Measurements from ENCODE around the gene SULT1B1. TPM values are rescaled to one million over a fixed set of nuclear protein-coding genes. Genes with fewer than 3 reads are reported as not detected.

The SULT1B1 gene
- total RNA-seq, 4 donors from 2014 or later, result 0.10 to 0.30 (median 0.18) TPM

- H3K4me3 ChIP-seq (ENCODE audit: low read depth, poor library complexity, severe bottlenecking), result no peak overlapping the region
- intact Hi-C loops (cut with DNase I; ENCODE audit: low total_unique reads), result no loop called here
- 85 to 88% methylated on average over 2 of the region's 2 CpGs for WGBS, 2 donors
- TF ChIP-seq POLR2A (IDR thresholded peaks at IDR 0.05), result no peak
- no peak for TF ChIP-seq CTCF (IDR thresholded peaks at IDR 0.05)
- DNase-seq (ENCODE audit: low spot score in 2 of 2), result no peak
These were observed 49.8 kb downstream of the SULT1B1 start for GRCh38 chr4:69710580-69710979.

- TF ChIP-seq CTCF (IDR thresholded peaks at IDR 0.05) (no peak), POLR2A (IDR thresholded peaks at IDR 0.05) (no peak)
- 39 to 50% methylated on average over 1 of the region's 1 CpG for whole genome bisulfite sequencing, 2 donors
- intact Hi-C loops (cut with DNase I; ENCODE audit: low total_unique reads), result no loop called here
- H3K4me3 ChIP-seq (ENCODE audit: low read depth, poor library complexity, severe bottlenecking), result no peak overlapping the region
- no peak for DNase-seq (ENCODE audit: low spot score in 2 of 2)
These were observed 52.2 kb downstream of the SULT1B1 start for GRCh38 chr4:69708211-69708610.

DNA sequence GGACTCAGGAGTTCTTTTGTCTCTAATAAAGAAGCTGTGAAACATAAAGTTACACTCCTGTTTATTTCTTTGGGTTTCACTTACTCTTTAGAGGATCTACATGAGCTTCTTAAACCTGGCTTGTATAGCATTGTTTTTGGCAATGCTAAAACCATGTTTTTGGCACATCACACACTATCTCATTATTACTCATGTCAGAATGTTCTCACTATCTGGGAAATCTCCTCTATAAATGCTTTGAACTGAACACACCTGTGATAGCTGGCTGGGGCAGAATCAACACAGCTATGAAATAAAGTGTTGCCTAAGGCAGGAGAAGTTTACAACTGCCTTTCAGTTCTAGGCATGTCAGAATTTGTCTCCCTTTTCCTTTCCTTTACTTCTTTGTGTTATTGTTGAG, 52.6 kb downstream of the SULT1B1 start:
- DNase-seq (ENCODE audit: low spot score in 2 of 2), result no peak
- no peak overlapping the region for H3K4me3 ChIP-seq (ENCODE audit: low read depth, poor library complexity, severe bottlenecking)
- intact Hi-C loops (cut with DNase I; ENCODE audit: low total_unique reads), result no loop called here
- TF ChIP-seq POLR2A (IDR thresholded peaks at IDR 0.05) (no peak), CTCF (IDR thresholded peaks at IDR 0.05) (no peak)

DNA sequence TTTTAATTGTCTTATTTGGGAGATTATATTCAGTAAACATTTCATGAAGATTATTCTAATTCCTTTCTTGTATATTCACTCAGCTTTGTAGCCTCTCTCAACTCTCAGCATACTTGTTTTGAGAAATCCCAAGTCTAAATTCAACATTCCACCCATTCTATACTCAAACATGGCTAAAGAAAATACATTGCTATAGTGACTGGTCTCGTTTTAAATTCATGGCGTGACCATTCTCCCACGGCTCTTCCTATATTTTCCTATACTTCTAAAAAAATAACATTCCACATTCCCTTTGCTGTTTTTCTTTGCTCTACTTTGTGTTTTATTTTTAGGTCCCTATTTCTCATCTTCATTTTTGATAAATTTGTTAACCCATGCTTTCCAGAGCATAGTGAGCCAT, 58.2 kb downstream of the SULT1B1 start:
- DNase-seq (ENCODE audit: low spot score in 2 of 2), result no peak
- no peak overlapping the region for H3K4me3 ChIP-seq (ENCODE audit: low read depth, poor library complexity, severe bottlenecking)
- 78 to 89% methylated on average over 3 of the region's 3 CpGs for WGBS, 2 donors
- intact Hi-C loops (cut with DNase I; ENCODE audit: low total_unique reads), result no loop called here
- TF ChIP-seq CTCF (IDR thresholded peaks at IDR 0.05) (no peak), POLR2A (IDR thresholded peaks at IDR 0.05) (no peak)

- no peak for DNase-seq (ENCODE audit: low spot score in 2 of 2)
- H3K4me3 ChIP-seq (ENCODE audit: low read depth, poor library complexity, severe bottlenecking), result no peak overlapping the region
- intact Hi-C loops (cut with DNase I; ENCODE audit: low total_unique reads), result no loop called here
- 73 to 74% methylated on average over 4 of the region's 4 CpGs for WGBS, 2 donors
- no peak for TF ChIP-seq POLR2A (IDR thresholded peaks at IDR 0.05)
- TF ChIP-seq CTCF (IDR thresholded peaks at IDR 0.05), result no peak
These were observed 58.7 kb downstream of the SULT1B1 start for GRCh38 chr4:69701696-69702095.

DNA sequence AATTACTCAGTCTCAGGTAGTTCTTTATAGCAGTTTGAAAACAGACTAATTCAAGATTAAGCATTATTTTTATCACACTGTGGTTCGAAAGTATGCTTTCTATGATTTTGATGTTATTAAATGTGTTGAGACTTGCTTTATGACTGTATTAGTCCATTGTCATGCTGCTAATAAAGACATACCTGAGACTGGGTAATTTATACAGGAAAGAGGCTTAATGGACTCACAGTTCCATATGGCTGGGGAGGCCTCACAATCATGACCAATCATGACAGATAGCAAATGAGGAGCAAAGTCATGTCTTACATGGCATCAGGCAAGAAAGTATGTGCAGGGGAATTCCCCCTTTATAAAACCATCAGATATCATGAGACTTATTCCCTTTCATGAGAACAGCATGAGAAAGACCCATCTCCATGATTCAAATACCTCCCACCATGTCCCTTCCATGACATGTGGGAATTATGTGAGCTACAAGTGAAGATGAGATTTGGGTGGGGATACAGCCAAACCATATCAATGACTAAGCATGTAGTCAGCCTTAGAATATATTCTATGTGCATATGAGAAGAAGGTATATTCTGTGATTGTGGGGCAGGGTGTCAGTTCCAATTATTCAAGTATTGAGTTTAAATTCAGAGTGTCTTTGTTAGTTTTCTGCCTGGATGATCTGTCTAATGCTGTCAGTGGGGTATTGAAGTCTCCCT, 62.7 kb downstream of the SULT1B1 start:
- WGBS, 2 donors, result 46 to 83% methylated on average over 1 of the region's 1 CpG
- no peak for TF ChIP-seq POLR2A (IDR thresholded peaks at IDR 0.05)
- TF ChIP-seq CTCF (IDR thresholded peaks at IDR 0.05), result no peak
- no peak for DNase-seq (ENCODE audit: low spot score in 2 of 2)
- H3K4me3 ChIP-seq (ENCODE audit: low read depth, poor library complexity, severe bottlenecking), result no peak overlapping the region
- intact Hi-C loops (cut with DNase I; ENCODE audit: low total_unique reads), result no loop called here
